ES-I3 (cell line): ENCODE results near the gene PDGFD.

Experiments
- H3K36me3 ChIP-seq: 2 replicates; pipeline ENCODE4 v1.6.1; 2013; ENCODE audit warnings: mild to moderate bottlenecking, low read length, control low read depth, moderate library complexity; ENCODE audit not compliant: insufficient read depth
- H3K4me1 ChIP-seq: 2 replicates; pipeline ENCODE4 v1.6.1; 2013; ENCODE audit warnings: mild to moderate bottlenecking, control low read depth, low read length; ENCODE audit not compliant: insufficient read depth
- H3K9ac ChIP-seq: 2 replicates; pipeline ENCODE4 v1.6.1; 2013; ENCODE audit warnings: low read depth, mild to moderate bottlenecking, low read length, moderate library complexity
- H3K9me3 ChIP-seq: 2 replicates; pipeline ENCODE4 v1.6.1; 2013; ENCODE audit warnings: mild to moderate bottlenecking, low read length, moderate library complexity; ENCODE audit not compliant: control insufficient read depth, insufficient read depth

PDGFD gene

DNA sequence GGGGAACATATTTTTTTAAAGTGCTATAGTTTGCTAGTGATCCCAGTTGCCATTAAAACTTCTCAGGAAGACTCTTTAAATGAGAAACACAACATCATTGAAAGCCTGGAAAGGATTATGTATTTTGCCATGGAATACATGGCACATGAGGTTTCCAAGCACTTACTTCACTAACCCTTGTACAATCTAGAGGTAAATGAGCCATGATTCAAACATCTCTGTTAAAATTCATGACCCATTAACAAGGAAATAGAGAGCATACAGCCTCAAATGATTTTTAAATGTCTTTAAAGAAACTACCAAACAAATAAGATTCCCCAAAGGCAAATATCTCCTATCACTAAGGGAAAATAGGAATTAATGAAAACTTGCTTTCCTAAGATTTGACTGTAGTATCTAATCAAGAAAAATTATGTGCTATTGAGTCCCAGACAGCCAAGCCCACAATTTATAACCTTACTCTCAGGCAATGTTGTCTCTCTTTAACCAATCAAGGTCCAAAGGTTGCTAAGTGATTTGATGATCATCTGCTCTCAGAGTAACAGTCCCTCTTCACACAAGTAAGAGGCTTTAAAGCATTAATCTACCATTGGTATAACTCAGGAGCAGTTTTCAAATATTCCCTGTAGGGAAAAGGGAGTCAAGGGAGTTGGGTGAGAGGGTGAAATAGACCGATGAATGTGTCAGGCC is 219.6 kb downstream of the PDGFD start:
- peaks cover 4% of the 10 kb centered on the region; the same call in 1 of the 2 replicates for H3K4me1 ChIP-seq
- H3K9ac ChIP-seq, result no peak overlapping the region
- no peaks in the 10 kb centered on the region for H3K36me3 ChIP-seq
- no peaks in the 10 kb centered on the region for H3K9me3 ChIP-seq

DNA sequence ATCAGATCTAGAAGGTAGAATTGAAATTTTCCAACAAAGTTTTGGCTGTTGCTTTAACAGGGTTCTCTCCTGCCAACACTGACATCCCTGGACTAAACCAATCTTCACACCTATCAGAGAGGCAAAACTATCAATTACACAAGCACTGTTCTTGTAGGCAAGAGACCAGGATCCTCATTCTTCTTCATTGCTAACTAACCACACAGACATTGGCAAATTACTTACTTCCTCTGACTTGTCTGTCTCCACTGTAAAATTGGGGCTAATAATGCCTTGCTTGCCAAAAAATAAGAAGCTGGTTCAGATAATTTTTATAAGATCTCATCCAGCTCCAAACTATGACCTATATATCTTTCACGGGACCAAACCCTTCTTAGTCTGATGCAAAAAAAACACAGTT is 221.3 kb downstream of the PDGFD start:
- H3K9ac ChIP-seq, result no peak overlapping the region
- no peaks in the 10 kb centered on the region for H3K36me3 ChIP-seq
- H3K4me1 ChIP-seq, result peaks cover 4% of the 10 kb centered on the region; the same call in 1 of the 2 replicates
- no peaks in the 10 kb centered on the region for H3K9me3 ChIP-seq

DNA sequence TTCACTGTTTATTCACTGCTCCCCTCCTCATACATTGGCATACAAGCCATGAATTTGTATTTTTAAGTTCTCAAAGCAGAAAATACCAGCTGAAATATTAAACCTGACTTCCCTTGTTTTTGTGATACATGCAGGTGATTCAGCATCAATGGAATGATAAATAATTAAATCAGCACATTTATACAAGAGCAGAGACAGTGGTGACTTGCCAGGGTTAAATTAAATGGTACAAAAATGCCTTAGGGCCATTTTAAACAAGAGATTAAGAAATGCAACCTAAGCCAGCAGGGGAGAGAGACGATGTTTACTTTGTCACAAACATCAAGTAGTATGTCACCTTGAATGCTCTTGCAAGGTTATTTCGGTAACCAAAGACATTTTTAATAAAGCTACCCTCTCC is 223.4 kb downstream of the PDGFD start:
- H3K36me3 ChIP-seq, result no peaks in the 10 kb centered on the region

GRCh38 chr11:103939694-103940093 is 224.3 kb downstream of the PDGFD start:
- Histone ChIP-seq H3K9me3 (no peaks in the 10 kb centered on the region), H3K36me3 (no peaks in the 10 kb centered on the region), H3K9ac (no peak overlapping the region), H3K4me1 (peaks cover 4% of the 10 kb centered on the region; the same call in 1 of the 2 replicates)

More for the DNA sequence above, 223.4 kb downstream of the PDGFD start:
- peaks cover 4% of the 10 kb centered on the region; the same call in 1 of the 2 replicates for H3K4me1 ChIP-seq
- no peak overlapping the region for H3K9ac ChIP-seq
- no peaks in the 10 kb centered on the region for H3K9me3 ChIP-seq

GRCh38 chr11:103936059-103936458 is 227.9 kb downstream of the PDGFD start:
- Histone ChIP-seq H3K9ac (no peak overlapping the region), H3K9me3 (no peaks in the 10 kb centered on the region), H3K4me1 (peaks cover 4% of the 10 kb centered on the region; the same call in 1 of the 2 replicates), H3K36me3 (no peaks in the 10 kb centered on the region)

DNA sequence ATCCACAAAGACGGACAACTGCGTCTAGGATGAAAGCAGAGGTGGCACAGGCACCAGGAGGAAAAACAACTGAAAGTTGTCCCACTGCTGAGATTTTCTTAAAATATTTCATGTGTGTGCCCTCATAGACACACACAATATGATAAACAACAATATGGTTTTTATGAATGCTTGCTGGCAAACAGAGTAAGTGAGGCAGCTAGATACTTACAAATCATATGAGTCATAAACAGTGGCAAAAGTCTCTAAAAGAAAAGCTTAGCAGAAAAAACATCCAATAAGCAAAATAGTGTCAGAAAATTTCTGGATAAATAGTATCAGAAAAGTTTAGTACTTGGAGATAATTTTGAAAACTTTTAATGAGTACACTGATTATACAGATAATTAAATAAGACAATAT is 228.7 kb downstream of the PDGFD start:
- H3K9me3 ChIP-seq, result no peaks in the 10 kb centered on the region
- no peak overlapping the region for H3K9ac ChIP-seq
- H3K36me3 ChIP-seq, result no peaks in the 10 kb centered on the region
- no peaks in the 10 kb centered on the region for H3K4me1 ChIP-seq

- H3K9me3 ChIP-seq, result no peaks in the 10 kb centered on the region
- H3K4me1 ChIP-seq, result no peaks in the 10 kb centered on the region
- no peak overlapping the region for H3K9ac ChIP-seq
- no peaks in the 10 kb centered on the region for H3K36me3 ChIP-seq
Measured at GRCh38 chr11:103929170-103929903, 234.6 kb downstream of the PDGFD start.

DNA sequence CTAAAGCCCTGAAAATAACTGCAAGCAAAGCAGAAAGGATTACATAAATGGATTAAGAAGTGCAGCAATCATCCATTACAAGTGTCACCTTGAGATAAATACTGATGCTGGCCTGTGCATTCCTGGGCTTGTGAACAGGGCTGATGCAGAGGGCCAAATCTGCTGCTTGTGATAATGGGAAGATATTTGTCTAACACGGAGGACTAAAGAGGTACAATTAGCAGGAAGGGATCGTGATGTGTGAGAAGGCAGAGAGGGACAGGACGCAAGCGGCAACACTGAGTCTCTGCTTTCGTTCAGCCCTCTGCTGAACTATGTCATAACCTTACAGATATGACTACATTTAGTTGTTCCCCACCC is 235.2 kb downstream of the PDGFD start:
- Histone ChIP-seq H3K4me1 (peaks cover 2% of the 10 kb centered on the region; the same call in 1 of the 2 replicates), H3K9me3 (no peaks in the 10 kb centered on the region), H3K36me3 (no peaks in the 10 kb centered on the region), H3K9ac (no peak overlapping the region)

- H3K9me3 ChIP-seq, result no peaks in the 10 kb centered on the region
- peaks cover 8% of the 10 kb centered on the region for H3K4me1 ChIP-seq
- H3K9ac ChIP-seq, result no peak overlapping the region
- no peaks in the 10 kb centered on the region for H3K36me3 ChIP-seq
Measured at GRCh38 chr11:103928040-103928801, 235.7 kb downstream of the PDGFD start.

DNA sequence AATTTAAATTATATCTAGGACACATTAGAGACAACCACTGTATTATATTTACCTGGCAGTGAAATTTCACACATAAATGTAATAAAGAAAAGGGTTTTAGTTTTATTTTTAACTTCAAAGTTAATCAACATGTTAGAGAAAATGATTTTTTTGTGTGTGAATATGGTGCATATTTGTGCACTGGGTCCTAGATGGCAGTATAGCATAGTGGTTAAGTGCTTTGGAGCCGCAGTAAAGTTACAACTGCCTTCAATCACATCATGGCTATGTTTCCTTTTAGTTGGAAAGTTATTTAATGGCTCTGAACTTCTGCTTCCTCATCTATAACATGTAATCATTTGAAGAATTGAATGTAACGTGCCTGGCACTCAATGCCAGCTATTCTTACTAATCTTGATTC is 236.4 kb downstream of the PDGFD start:
- Histone ChIP-seq H3K9ac (no peak overlapping the region), H3K36me3 (no peaks in the 10 kb centered on the region), H3K4me1 (peaks cover 13% of the 10 kb centered on the region), H3K9me3 (no peaks in the 10 kb centered on the region)

DNA sequence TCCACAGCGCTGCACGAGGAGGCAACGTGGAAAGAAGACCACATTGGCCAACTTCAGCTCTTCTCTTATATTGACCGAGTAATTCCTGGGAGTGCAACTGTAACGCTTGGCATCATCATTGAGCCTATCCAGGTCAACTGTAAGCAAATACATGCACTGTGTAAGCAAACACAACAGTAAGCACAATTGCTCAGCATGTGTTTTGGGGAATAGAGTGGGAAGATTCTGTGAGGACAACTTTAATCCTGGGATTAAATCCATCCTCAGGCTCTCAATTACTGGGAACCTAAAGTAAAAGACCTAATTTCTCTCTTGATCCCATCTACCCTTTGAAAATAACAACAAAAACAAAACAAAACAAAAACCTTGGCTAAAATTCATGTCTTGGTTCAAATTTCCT is 237.0 kb downstream of the PDGFD start:
- no peaks in the 10 kb centered on the region for H3K9me3 ChIP-seq
- H3K36me3 ChIP-seq, result no peaks in the 10 kb centered on the region
- H3K4me1 ChIP-seq, result peaks cover 13% of the 10 kb centered on the region
- no peak overlapping the region for H3K9ac ChIP-seq

DNA sequence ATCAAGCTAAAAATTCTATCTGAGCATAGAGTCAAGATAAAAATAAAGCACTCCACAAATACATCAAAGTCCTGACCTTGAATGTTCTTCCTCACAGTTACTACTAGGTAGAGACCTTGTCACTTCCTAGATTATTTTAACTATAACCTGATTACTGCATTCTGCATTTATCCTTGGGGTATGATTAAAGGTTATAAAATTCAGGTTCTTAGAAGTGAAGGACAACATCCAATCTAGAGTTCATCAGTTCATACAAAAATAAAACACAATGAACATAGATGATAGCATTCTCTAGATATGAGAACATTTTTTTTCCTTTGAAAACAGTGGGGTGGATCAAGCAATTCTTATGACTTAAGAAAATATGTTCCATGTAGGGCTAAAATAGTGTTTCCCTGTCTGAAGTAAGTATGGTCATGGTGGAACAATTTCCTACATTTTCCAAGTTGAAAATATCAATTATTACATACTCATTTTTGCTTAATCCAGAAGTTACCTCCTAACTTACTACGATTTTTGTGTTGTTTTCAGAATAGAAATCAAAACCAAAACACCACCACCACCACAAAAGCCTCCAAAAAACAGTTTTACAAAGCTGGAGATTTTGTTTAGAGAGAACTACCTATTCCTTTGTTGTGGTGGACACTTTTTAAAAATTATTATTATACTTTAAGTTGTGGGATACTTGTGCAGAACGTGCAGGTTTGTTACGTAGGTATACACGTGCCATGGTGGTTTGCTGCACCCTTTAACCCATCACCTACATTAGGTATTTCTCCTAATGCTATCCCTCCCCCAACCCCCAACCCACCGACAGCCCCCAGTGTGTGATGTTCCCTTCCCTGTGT is 239.6 kb downstream of the PDGFD start:
- Histone ChIP-seq H3K36me3 (no peaks in the 10 kb centered on the region), H3K9me3 (no peaks in the 10 kb centered on the region), H3K9ac (no peak overlapping the region), H3K4me1 (peaks cover 13% of the 10 kb centered on the region)

GRCh38 chr11:103923451-103923931 is 240.5 kb downstream of the PDGFD start:
- Histone ChIP-seq H3K4me1 (peaks cover 13% of the 10 kb centered on the region), H3K36me3 (no peaks in the 10 kb centered on the region), H3K9ac (no peak overlapping the region), H3K9me3 (no peaks in the 10 kb centered on the region)

GRCh38 chr11:103920933-103921332 is 243.0 kb downstream of the PDGFD start:
- H3K9ac ChIP-seq, result no peak overlapping the region
- H3K4me1 ChIP-seq, result peaks cover 13% of the 10 kb centered on the region
- H3K36me3 ChIP-seq, result no peaks in the 10 kb centered on the region
- no peaks in the 10 kb centered on the region for H3K9me3 ChIP-seq
